Neural cell (in vitro differentiated cells): ENCODE data around the gene FARSA. TPM values are rescaled to one million over a fixed set of nuclear protein-coding genes. Genes with fewer than 3 reads are reported as not detected.

Experiments
- H2AFZ ChIP-seq: fragments of 200-600, 300-800 bp; sonication (generic), shearing (Covaris generic); 2 replicates; pipeline ENCODE4 v1.6.0; 2014; ENCODE audit warnings: low read depth, mild to moderate bottlenecking, antibody characterized with exemption, low read length, moderate library complexity
- H3F3A ChIP-seq: fragments of 200-600 bp; shearing (Covaris generic); 2 replicates; pipeline ENCODE4 v1.6.1; 2016; ENCODE audit warnings: mild to moderate bottlenecking, moderate library complexity, mixed read lengths, antibody characterized with exemption, low read length; ENCODE audit not compliant: insufficient read depth, poor library complexity, severe bottlenecking
- H3K27ac ChIP-seq: fragments of 200-600, 300-800 bp; sonication (generic), shearing (Covaris generic); 2 replicates; pipeline ENCODE4 v1.5.1; 2014; ENCODE audit warnings: mild to moderate bottlenecking, low read length, moderate library complexity
- H3K27me3 ChIP-seq: fragments of 300-800, 200-600 bp; sonication (generic), shearing (Covaris generic); 2 replicates; pipeline ENCODE4 v1.6.0; 2014; ENCODE audit warnings: mild to moderate bottlenecking, low read depth, low read length, moderate library complexity; ENCODE audit not compliant: insufficient read depth
- H3K36me3 ChIP-seq: fragments of 300-800, 200-600 bp; sonication (generic), shearing (Covaris generic); 2 replicates; pipeline ENCODE4 v1.5.1; 2014; ENCODE audit warnings: mild to moderate bottlenecking, antibody characterized with exemption, low read length, moderate library complexity; ENCODE audit not compliant: insufficient read depth
- H3K4me2 ChIP-seq: fragments of 300-800, 200-600 bp; sonication (generic), shearing (Covaris generic); 2 replicates; pipeline ENCODE4 v1.6.0; 2014; ENCODE audit warnings: mild to moderate bottlenecking, low read length
- H3K4me3 ChIP-seq: fragments of 300-800, 200-600 bp; sonication (generic), shearing (Covaris generic); 2 replicates; pipeline ENCODE4 v1.5.1; 2014; ENCODE audit warnings: mild to moderate bottlenecking, low read length, moderate library complexity
- H3K79me2 ChIP-seq: fragments of 200-600 bp; shearing (Covaris generic); replicated peaks from 2 replicates; pipeline ENCODE4 v1.6.0; 2014; ENCODE audit warnings: mild to moderate bottlenecking, low read length, moderate library complexity; ENCODE audit not compliant: insufficient read depth
- H3K9ac ChIP-seq: fragments of 300-800, 200-600 bp; sonication (generic), shearing (Covaris generic); 2 replicates; pipeline ENCODE4 v1.6.1; 2016; ENCODE audit warnings: mild to moderate bottlenecking, low read length, mixed read lengths
- H3K9me2 ChIP-seq: fragments of 200-600 bp; shearing (Covaris generic); 2 replicates; pipeline ENCODE4 v1.6.1; 2016; ENCODE audit warnings: mild to moderate bottlenecking, low read length, mixed read lengths; ENCODE audit not compliant: insufficient read depth
- H3K9me3 ChIP-seq: fragments of 200-600, 300-800 bp; sonication (generic), shearing (Covaris generic); 2 replicates; pipeline ENCODE4 v1.6.1; 2016; ENCODE audit warnings: mild to moderate bottlenecking, mixed run types, low read length, moderate library complexity, mixed read lengths
- H4K20me1 ChIP-seq: fragments of 200-600 bp; shearing (Covaris generic); 2 replicates; pipeline ENCODE4 v1.6.1; 2016; ENCODE audit warnings: mild to moderate bottlenecking, mixed run types; ENCODE audit not compliant: insufficient read depth
- EP300 ChIP-seq: fragments of 450-650 bp; conservative IDR thresholded peaks from 2 replicates; pipeline ENCODE4 v1.6.1; 2014; ENCODE audit warnings: antibody characterized with exemption, mild to moderate bottlenecking, moderate library complexity; ENCODE audit not compliant: poor library complexity, severe bottlenecking
- EZH2 ChIP-seq: fragments of 200-600, 300-800 bp; shearing (Covaris generic), sonication (generic); IDR thresholded peaks from 2 replicates; pipeline ENCODE4 v1.6.1; 2014; ENCODE audit warnings: antibody characterized with exemption, low read length, borderline replicate concordance, mild to moderate bottlenecking; ENCODE audit not compliant: insufficient read depth, poor library complexity, severe bottlenecking
- MXI1 ChIP-seq: fragments of 450-650 bp; conservative IDR thresholded peaks from 2 replicates; pipeline ENCODE4 v1.6.1; 2014; ENCODE audit warnings: antibody characterized with exemption, mild to moderate bottlenecking; ENCODE audit not compliant: poor library complexity, severe bottlenecking
- POLR2AphosphoS5 ChIP-seq: IDR thresholded peaks from 2 replicates; pipeline ENCODE4 v1.6.1; 2012
- RAD21 ChIP-seq: fragments of 450-650 bp; conservative IDR thresholded peaks from 2 replicates; pipeline ENCODE4 v1.6.1; 2014; ENCODE audit warnings: antibody characterized with exemption, mild to moderate bottlenecking, moderate library complexity
- SMC3 ChIP-seq: fragments of 450-650 bp; conservative IDR thresholded peaks from 2 replicates; pipeline ENCODE4 v1.6.1; 2014; ENCODE audit warnings: antibody characterized with exemption, mild to moderate bottlenecking, moderate library complexity; ENCODE audit not compliant: poor library complexity
- TAF1 ChIP-seq: IDR thresholded peaks from 2 replicates; pipeline ENCODE4 v1.6.1; 2012; ENCODE audit warnings: low read depth
- polyA plus RNA-seq: library from polyadenylated mRNA; depleted of rRNA; stranded (reverse); fragments of >200 nt; gene quantifications from 2 replicates; pipeline ENCODE4 v1.2.3, GENCODE V29; 2014
- TF ChIP-seq, protein P1 (sequence below): IDR thresholded peaks from 2 replicates; pipeline ENCODE4 v1.6.1; 2012; ENCODE audit warnings: borderline replicate concordance
- TF ChIP-seq, protein P2 (sequence below): fragments of 450-650 bp; IDR thresholded peaks from 2 replicates; pipeline ENCODE4 v1.5.1; 2014; ENCODE audit warnings: antibody characterized with exemption, mild to moderate bottlenecking, moderate library complexity; ENCODE audit not compliant: poor library complexity, severe bottlenecking

Gene FARSA
- polyA plus RNA-seq, 1 donor from 2014 or later: 47.6 TPM

DNA sequence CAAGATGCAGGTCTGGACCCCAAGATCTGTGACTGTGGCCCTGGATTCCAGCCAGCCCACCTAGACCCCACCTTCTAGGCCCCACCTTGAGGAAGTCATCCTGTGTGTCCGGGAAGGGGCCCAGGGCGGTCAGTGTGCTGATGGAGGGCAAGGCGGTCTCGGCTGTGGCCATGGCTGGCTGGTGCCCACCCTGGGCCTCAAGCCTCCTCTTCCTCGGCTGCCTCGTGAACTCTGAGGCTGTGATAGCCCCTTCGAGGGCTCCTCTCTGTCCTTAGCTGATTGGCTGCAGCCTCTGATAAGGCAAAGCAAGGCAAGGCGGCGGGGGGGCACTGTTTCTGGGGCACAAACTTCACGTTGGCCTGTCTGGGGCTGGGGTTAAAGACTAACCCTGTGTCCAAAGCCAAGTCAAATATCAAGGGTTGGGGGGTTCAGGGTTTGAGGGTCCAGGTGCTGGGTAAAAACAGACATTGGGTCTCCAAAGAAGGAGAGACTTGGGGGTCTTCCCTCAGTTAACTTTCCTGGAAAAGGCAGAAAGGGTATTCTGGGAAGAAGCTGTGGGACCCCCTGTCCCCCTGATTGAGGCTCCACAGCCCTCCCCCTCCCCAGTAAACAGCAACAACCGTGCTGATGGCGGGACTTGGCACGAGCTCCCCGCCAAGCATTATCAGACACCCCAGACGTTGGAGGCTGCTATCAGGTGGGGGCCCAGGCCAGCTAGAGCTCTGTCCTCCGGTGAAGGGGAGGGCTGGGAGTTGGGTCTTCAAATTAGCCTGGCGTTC, 46.4 kb downstream of the FARSA start, which contains the start of gene KLF1:
TSS of gene KLF1 (minus strand) at position 233 of the 779 bp plus-strand sequence. CDS start at position 172, 61 bp downstream.
- H3K9me3 ChIP-seq: no peaks in the 10 kb centered on the region
- H4K20me1 ChIP-seq: no peaks in the 10 kb centered on the region
- H3K9ac ChIP-seq: no peak within 1 kb of the TSS
- H3K36me3 ChIP-seq: no peaks in the 10 kb centered on the region
- no peaks in the 10 kb centered on the region for H3K9me2 ChIP-seq
- no peaks in the 10 kb centered on the region for H3F3A ChIP-seq
- no peak within 1 kb of the TSS for H3K4me3 ChIP-seq
- no peak for TF ChIP-seq EP300
- no peak for TF ChIP-seq TAF1
- TF ChIP-seq EZH2: no peak
- TF ChIP-seq, protein P1, sequence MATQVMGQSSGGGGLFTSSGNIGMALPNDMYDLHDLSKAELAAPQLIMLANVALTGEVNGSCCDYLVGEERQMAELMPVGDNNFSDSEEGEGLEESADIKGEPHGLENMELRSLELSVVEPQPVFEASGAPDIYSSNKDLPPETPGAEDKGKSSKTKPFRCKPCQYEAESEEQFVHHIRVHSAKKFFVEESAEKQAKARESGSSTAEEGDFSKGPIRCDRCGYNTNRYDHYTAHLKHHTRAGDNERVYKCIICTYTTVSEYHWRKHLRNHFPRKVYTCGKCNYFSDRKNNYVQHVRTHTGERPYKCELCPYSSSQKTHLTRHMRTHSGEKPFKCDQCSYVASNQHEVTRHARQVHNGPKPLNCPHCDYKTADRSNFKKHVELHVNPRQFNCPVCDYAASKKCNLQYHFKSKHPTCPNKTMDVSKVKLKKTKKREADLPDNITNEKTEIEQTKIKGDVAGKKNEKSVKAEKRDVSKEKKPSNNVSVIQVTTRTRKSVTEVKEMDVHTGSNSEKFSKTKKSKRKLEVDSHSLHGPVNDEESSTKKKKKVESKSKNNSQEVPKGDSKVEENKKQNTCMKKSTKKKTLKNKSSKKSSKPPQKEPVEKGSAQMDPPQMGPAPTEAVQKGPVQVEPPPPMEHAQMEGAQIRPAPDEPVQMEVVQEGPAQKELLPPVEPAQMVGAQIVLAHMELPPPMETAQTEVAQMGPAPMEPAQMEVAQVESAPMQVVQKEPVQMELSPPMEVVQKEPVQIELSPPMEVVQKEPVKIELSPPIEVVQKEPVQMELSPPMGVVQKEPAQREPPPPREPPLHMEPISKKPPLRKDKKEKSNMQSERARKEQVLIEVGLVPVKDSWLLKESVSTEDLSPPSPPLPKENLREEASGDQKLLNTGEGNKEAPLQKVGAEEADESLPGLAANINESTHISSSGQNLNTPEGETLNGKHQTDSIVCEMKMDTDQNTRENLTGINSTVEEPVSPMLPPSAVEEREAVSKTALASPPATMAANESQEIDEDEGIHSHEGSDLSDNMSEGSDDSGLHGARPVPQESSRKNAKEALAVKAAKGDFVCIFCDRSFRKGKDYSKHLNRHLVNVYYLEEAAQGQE: no peak
- TF ChIP-seq MXI1: no peak
- no peak for TF ChIP-seq SMC3
- no peak for TF ChIP-seq POLR2AphosphoS5
- TF ChIP-seq RAD21: no peak
- TF ChIP-seq, protein P2, sequence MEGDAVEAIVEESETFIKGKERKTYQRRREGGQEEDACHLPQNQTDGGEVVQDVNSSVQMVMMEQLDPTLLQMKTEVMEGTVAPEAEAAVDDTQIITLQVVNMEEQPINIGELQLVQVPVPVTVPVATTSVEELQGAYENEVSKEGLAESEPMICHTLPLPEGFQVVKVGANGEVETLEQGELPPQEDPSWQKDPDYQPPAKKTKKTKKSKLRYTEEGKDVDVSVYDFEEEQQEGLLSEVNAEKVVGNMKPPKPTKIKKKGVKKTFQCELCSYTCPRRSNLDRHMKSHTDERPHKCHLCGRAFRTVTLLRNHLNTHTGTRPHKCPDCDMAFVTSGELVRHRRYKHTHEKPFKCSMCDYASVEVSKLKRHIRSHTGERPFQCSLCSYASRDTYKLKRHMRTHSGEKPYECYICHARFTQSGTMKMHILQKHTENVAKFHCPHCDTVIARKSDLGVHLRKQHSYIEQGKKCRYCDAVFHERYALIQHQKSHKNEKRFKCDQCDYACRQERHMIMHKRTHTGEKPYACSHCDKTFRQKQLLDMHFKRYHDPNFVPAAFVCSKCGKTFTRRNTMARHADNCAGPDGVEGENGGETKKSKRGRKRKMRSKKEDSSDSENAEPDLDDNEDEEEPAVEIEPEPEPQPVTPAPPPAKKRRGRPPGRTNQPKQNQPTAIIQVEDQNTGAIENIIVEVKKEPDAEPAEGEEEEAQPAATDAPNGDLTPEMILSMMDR: no peak
- H3K79me2 ChIP-seq: no peaks in the 10 kb centered on the region
- H3K27me3 ChIP-seq: peaks cover 43% of the 10 kb centered on the region
- H3K4me2 ChIP-seq: no peak within 1 kb of the TSS
- H3K27ac ChIP-seq: no peak within 1 kb of the TSS
- H2AFZ ChIP-seq: no peak within 1 kb of the TSS

DNA sequence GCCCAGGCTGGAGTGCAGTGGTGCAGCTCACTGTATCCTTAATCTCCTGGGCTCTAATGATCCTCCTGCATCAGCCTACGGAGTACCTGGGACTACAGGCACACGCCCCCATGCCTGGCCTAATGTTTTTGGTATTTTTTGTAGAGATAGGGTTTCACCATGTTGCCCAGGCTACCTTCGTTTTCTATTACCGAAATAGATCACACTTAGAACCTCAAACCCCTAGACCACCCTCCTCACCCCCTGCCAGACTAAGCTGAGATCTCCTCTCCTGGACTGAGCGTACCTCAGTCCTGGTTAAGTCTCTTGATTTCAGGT, 46.9 kb downstream of the FARSA start:
- H3K9ac ChIP-seq: no peak overlapping the region
- H3K9me3 ChIP-seq: no peaks in the 10 kb centered on the region
- no peaks in the 10 kb centered on the region for H3F3A ChIP-seq
- no peak overlapping the region for H3K4me2 ChIP-seq
- no peaks in the 10 kb centered on the region for H3K9me2 ChIP-seq
- H3K4me3 ChIP-seq: no peak overlapping the region
- no peak overlapping the region for H3K27ac ChIP-seq
- no peaks in the 10 kb centered on the region for H3K36me3 ChIP-seq
- H2AFZ ChIP-seq: no peak overlapping the region
- no peak for TF ChIP-seq MXI1
- no peak for TF ChIP-seq SMC3
- no peak for TF ChIP-seq RAD21
- TF ChIP-seq EP300: no peak
- no peak for TF ChIP-seq POLR2AphosphoS5
- no peak for TF ChIP-seq EZH2
- no peak for TF ChIP-seq TAF1
- TF ChIP-seq, protein P1: no peak
- TF ChIP-seq, protein P2: no peak
- H3K27me3 ChIP-seq: peaks cover 43% of the 10 kb centered on the region
- H4K20me1 ChIP-seq: no peaks in the 10 kb centered on the region
- no peaks in the 10 kb centered on the region for H3K79me2 ChIP-seq
